CD4-positive, alpha-beta T cell treated with Interleukin-15 for 1 hour (primary cell): ENCODE data around the gene KRTAP5-1.
"Not testable (repeated sequence)": the region's sequence is repeated elsewhere in the genome, so short reads cannot be mapped to it uniquely, and the experiment has no call there.

ENCODE experiments used
- DNase-seq: peaks from one replicate; pipeline ENCODE4 v3.0.0-alpha.2; 2020

Gene KRTAP5-1

DNA sequence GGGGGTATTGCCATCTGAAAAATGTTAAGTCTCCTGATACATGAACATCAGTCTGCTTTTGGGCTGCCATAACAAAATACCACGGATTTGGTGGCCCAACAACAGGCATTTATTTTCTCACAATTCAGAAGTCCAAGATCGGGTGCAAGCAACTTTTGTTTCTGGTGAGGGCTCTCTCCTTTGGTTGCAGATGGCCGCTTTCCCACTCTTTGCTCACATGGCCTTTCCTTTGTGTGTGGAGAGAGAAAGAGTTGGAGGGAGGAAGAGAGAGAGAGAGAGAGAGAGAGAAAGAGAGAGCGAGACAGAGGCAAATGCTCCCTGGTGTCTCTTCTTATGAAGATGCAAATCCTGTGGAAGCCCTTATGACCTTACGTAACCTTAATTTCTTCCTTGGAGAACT is 15.5 kb upstream of the KRTAP5-1 start:
- no peak for DNase-seq

DNA sequence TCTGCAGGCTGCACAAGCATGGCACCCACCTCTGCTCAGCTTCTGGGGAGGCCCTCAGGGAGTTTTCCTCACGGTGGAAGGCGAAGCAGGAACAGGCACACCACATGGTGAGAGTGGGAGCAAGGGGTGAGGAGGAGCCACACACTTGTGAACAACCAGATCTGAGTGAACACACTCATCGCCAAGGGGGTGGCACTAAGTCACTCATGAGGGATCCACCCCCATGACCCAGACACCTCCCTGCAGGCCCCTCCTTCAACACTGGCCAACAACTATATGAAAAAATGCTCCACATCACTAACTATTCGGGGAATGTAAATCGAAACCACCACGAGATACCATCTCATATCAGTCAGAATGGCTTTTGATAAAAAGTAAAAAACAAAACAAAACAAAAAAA is 13.7 kb upstream of the KRTAP5-1 start:
- no peak for DNase-seq

DNA sequence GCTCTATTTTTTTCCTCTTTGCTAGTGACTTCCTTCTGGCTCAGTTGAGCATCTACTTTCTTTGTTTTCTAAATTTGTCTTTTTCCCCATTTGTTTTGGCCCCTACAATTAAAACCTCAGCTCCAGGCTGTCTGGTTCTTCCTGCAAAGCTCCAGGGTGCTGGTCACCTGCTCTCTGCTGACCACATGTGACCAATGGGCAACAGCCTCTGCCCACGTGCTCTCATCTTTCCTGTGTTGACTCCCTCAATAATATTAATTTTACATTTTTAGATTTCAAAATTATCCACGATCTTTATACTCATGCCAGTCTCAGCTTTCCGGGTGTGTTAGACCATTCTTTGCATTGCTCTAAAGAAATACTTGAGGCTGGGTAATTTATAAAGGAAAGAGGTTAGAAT is 13.3 kb upstream of the KRTAP5-1 start:
- not testable (repeated sequence) for DNase-seq

DNA sequence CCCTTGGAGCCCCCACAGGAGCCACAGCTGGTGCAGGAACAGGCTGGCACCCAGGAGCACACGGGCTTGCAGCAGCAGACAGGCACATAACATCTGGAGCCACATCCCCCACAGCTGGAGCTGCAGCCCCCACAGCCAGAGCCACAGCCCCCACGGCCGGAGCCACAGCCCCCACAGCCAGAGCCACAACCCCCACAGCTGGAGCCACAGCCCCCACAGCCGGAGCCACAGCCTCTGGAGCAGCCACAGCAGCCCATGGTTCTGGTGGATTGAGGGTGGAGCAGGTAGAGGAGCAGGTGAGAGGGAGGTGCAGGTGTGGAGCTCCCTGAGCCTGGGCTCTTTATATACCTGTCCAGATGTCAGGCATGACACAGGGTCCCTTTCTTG is 12.9 kb upstream of the KRTAP5-1 start, which contains the start of gene KRTAP5-2:
TSS of gene KRTAP5-2 (minus strand) at position 301 of the 387 bp plus-strand sequence. CDS start at position 257, 44 bp downstream.
- no peak for DNase-seq

DNA sequence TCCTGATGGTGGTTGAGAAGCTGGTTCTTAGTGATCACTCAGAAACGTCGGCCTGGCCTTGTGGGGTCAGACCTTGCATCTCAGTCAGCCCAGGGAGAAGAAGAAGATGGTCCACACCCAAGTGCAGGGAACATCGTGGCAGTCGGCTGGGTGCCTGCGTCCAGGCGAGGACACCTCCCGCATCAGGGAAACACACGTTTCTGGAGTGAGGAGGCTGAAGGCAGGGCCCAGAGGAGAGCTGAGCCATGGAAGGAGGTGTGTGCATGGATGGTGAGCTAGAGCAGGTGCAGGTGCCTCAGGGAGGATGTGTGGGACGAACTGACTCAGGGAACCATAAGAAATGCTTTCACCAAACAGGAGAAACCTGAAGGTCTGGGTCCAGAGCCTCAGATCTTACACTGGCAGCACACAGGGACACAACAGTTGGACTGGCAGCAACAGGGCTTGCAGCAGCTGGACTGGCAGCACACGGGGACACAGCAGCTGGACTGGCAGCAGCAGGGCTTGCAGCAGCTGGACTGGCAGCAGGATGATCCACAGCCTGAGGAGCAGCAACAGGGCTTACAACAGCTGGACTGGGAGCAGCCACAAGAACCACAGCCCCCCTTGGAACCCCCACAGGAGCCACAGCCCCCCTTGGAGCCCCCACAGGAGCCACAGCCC is 12.4 kb upstream of the KRTAP5-1 start:
- DNase-seq, result no peak

DNA sequence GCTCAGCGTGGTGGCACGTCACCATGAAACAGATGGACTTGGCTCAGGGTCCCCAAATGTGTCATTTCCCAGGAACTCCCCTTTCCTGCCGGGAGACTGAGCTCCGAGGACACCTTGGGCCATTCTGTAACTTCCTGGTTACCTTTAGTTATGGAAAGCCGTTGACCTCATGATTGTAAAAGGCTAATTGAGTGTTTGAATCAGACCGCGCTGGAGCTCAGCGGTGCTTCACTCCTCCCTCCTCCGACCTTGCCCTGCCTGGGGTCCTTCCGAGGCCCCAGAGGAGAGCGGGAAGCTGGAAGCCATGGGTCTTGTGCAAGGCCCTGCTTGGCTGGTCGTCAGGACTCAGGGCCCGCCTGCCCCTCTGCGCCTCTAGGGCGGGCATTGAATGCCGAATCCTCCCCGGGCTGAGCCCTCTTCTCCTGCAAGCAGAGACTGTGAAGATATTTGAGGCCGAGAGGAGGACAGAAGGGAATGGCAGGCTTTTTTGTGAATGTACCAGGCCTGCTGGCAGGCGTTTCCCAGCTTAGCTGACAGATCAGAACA is 11.6 kb upstream of the KRTAP5-1 start:
- DNase-seq, result not testable (repeated sequence)

DNA sequence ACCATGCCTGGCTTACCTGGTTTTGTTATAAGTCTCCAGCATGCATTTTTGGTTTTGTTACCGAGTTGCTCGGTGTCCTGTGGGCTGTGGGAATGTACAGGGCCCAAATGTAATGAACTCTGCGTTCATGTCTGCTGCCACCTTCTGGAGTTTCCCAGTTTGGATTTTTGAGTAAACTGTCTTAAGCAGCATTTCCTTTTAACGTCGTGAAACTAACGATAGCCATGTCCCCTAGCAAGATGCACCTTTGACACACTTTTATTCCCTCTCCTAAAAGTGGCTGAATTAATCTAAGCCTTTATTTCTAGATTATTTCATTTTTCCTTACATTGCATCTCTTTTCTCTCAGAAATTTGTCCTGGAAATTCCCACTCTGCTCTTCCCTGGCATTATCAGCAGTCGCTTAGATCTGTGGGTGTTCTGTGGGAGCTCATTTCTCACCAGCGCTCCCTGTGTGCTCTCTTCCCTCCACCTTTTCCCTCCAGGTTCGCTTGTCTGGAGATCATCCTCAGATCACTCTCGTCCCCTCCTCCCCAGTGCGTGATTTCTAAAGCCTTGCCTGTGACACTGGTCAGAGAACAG is 11.0 kb upstream of the KRTAP5-1 start:
- DNase-seq, result not testable (repeated sequence)

DNA sequence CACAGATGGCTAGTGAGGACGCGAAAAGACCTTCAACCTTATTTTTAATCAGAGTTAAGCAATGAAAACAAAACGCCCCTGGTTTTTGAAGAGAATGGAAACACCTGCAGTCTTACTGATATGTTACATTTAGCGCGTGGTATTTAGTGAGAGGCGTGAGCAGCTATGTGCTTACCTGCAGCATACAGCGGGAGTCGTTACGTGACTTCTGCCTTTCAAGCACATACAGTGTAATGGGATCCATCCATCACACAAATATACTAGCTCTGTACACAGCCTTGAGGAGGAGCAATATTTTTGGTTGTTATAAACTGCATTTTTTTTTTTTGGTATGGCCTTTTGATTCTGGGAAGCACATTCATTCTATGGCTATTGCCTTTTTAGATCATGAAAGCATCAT is 7.5 kb upstream of the KRTAP5-1 start:
- DNase-seq, result no peak

DNA sequence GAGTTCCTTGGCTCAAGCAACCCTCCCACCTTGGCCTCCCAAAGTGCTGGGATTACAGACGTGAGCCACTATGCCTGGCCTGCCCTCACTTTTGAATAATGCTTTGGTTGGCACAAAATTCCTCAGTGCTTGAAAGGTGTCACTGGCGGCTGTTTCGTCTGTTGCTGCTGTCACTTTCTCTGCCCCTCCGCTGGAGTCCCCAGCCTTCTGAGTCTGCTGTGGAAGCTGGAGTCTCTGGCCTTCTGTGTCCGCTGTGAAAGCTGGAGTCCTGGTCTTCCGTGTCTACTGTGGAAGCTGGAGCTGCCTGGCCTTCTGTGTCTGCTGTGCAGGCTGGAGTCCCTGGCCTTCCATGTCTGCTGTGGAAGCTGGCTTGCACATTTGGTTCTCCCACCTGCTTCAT is 4.9 kb upstream of the KRTAP5-1 start:
- no peak for DNase-seq

DNA sequence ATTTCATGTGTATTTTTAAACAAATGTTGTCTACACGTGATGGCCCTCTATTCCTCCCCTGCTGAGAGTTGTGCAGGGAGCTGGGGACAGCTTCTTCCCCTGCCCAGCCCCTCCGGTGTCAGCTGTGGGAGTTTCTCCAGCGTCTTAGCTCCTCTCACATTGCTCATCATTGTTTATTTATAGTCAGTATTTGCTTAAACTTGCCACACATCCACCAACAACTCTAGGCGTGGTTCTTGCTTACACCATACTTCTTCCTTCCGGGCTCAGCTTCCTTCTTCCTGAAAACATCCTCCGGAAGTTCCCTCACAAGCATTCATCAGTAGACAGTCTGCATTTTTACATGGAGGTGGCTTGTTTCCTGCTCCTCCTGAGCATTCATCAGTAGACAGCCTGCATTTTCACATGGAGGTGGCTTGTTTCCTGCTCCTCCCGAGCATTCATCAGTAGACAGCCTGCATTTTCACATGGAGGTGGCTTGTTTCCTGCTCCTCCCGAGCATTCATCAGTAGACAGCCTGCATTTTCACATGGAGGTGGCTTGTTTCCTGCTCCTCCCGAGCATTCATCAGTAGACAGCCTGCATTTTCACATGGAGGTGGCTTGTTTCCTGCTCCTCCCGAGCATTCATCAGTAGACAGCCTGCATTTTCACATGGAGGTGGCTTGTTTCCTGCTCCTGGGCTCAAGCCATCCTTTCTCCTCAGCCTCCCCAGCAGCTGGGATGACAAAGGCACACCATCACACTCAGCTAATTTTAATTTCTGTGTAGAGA is 4.3 kb upstream of the KRTAP5-1 start:
- peak; percentile 46 for DNase-seq

DNA sequence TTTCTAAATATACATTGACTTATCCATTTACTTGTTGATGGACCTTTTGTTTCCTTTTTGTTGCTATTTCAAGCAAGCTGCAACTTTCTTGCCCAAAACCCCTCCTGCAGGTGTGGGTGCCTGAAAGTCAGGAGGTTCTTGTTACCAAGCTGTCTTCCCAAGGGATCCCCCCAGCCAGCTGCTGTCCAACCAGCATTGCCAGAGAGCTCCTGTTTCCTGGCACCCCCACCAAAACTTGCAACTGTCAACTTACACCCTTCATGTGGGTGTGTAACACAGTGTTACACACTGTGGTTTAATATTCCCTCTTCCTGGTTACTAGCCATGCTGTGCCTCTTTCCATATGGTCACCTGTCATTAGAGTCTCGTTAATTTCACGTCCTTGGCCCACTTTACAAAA is 1.6 kb upstream of the KRTAP5-1 start:
- DNase-seq, result no peak

DNA sequence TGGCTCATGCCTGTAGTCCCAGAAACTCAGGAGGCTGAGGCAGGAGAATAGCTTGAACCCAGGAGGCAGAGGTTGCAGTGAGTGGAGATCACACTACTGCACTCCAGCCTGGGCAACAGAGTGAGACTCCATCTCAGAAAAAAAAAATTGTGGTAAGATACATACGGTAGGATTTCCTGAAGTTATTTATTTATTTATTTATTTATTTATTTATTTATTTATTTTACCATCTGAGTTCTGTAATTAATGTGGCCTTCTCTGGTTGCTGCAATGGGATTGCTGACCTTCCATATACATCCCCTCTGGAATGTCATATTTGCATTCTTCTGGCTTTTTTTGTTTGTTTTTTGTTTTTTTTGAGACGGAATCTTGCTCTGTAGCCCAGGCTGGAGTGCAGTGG is 2.2 kb downstream of the KRTAP5-1 start:
- not testable (repeated sequence) for DNase-seq

DNA sequence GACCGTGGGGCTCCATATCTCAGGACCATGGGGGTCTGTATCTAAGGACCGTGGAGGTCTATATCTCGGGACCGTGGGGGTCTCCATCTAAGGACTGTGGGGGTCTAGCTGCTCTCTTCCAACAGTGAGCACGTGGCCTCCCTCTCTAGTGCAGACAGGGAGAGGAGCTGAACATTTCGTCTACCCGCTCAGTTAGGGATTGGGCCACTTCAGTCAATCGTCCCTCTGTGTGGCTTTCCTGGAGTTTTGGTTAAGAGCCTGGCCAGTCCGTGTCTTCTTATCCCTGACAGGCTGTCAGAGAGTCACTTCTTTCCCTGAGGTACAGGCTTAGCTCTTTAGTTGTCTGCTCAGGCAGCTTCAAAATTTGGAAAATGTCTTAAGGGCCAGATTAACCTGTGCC is 3.1 kb downstream of the KRTAP5-1 start:
- DNase-seq, result no peak

DNA sequence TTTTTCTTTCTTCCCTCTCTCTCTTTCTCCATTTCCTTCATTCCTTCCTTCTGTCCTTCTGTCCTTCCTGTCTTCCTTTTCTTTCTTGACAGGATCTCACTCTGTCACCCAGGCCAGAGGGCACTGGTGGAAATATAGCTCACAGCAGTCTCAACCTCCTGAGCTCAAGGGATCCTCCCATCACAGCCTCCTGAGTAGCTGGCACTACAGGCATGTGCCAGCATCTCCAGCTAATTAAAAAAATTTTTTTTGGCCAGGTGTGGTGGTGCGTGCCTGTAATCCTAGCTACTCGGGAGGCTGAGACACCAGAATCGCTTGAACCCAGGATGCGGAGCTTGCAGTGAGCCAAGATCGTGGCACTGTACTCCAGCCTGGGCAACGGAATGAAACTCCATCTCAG is 8.3 kb downstream of the KRTAP5-1 start:
- DNase-seq, result no peak

DNA sequence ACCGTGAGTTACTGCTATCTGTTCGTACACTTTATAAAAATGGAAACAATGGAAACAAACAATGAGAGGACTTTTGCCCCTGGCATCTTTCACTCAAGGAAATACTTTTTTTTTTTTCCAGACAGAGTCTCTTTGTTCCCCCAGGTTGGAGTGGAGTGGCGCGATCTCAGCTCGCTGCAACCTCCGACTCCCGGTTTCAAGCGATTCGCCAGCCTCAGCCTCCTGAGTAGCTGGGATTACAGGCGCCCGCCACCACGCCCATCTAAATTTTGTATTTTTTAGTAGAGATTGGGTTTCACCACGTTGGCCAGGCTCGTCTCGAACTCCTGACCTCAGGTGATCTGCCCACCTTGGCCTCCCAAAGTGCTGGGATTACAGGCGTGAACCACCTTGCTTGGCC is 9.3 kb downstream of the KRTAP5-1 start:
- not testable (repeated sequence) for DNase-seq

DNA sequence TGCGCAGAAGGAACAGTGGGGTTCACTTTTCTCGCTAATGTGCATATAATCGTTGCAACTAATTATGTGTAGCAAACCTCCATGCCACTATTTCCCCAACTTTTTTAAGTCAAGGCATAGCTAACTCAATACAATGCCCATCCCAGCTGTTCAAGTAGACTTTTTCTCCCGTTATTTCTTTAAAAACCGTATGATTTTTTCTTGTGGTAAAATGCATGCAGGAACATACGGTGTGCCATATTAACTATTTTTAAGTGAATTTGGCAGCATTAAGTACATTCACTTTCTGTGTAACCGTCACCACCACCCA is 10.2 kb downstream of the KRTAP5-1 start:
- no peak for DNase-seq

DNA sequence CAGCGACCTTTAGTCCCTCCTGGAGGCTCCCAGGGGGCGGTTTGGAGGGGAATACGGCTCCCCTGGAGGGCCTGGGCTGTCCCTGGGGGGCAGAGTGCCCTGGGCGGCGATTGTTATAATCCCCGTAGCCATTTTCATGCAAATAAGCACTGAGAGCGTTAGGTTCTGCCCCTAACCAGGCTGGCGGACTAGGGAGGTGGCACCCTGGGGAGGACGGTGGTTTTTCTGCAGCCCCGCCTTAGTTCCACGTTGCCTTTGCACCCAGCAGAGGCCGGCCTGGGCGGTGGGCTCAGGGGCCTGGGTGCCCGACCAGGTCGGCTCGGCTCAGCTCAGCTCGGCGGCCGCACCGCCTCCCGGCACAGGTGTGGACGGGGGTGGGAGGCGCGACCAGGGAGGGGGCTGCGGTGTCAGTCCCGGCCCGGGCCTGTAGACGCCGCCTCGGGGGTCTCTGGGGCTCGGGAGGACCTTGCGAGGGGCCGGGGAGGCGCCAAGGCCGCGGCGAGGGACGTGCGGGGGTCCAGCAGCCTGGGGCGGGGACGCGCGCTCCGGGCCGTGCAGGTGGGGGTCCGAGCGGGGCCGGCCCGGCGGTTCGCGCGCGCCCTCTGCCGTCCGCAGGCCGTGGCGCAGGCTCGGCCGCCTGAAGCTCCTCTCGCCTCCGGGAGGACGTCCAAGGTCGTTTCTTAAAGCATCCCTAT is 10.7 kb downstream of the KRTAP5-1 start:
- DNase-seq, result peak; percentile 76

DNA sequence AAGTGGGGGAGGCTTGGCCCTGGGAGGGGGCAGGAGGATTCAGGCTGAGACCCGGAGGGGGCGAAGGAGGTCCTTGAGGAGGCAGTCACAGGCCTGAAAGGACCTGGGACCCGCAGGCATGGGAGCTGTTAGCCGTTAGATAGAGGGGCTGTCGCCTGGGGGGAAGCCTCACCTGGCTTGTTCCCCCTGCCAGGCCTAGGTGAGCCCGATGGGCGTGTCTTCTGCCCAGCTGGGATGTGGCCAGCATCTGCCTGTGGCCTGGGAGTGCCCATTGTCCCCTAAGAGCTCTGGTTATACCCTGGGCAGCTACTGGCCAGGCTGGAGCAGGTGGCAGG is 11.2 kb downstream of the KRTAP5-1 start:
- no peak for DNase-seq

DNA sequence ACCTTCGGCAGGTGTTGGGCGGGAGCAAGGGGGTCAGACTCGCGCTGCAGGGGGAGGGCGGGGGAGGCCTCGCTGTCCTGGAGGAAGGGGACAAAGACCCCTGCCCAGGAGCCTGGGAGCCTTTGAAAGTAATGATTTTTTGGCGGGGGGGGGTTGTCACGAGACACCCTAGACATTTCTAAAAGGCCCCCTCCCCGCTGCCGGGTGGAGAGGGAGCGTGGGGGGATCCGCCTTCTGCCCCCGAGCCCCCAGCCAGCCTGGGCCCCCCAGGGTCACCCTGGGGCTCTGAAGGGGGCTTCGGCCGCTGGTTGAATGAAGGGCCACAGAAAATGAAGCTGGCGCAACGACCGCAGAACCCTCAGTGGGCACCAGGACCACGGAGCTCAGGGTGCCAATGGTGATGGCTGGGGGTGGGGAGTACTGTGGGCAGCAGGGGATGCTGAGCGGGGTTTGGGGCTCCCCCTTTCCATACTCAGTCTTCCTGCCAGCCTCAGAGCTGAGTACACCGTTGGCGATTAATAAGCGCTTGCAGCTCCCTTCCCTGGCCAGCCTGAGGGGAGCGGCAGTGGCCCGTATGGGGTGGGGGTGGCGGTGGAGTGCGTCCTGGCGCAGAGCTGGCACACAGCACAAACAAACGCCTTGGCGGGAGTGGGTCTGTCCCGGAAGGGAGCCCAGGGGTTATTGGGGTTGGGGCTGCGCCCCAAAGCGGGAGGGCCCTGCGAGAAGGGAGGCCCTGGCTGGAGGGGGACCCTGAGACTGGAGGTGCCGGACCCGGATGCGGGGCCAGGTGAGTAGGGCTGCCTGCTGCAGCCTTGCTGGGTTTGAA is 11.8 kb downstream of the KRTAP5-1 start:
- no peak for DNase-seq

DNA sequence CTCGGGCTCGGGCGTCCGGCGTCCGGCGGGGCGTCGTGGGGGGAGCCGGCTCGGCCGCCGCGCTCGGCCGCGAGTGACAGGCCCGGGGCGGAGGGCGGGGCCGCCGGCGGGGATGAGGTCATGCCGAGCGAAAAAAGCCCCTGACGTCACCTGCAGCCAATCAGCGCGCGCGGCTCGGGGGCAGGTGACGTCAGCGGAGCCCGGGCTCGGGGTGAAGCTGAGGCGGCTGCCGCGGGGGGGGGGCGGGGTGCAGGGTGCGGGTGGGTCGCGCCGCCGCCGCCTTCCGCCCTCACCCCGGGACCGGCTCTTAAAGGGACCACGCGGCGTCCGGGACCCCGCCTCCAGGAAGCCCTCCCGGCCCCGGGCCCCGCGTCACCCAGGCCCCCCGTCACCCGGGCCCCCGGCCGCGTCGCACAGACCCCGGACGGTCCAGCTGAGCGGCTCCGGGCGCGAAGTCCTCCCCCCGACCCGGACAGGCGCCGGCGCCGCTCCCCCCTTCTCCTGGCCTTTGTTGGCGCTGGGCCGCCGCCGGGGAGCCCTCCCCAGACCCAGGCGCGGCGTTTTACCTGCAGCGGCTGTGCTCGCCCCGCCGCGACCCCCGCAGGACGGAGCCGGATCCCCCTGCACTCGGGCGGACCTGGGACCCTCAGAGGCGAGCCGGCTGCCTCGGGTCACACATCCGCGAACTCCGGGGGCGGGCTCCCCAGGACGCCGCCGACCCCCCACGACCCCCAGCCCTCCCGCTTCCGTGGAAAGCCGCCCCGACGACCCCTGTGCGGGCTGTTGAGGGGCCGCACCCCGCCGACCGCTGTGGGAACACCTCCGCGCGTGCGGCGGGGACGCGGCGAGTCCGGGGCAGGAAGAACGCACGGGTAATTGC is 12.6 kb downstream of the KRTAP5-1 start, which contains the start of gene DUSP8:
TSS of gene DUSP8 (minus strand) at position 75 of the 880 bp plus-strand sequence. CDS start 6,445 bp downstream, outside the sequence.
- DNase-seq, result peak; percentile 95

DNA sequence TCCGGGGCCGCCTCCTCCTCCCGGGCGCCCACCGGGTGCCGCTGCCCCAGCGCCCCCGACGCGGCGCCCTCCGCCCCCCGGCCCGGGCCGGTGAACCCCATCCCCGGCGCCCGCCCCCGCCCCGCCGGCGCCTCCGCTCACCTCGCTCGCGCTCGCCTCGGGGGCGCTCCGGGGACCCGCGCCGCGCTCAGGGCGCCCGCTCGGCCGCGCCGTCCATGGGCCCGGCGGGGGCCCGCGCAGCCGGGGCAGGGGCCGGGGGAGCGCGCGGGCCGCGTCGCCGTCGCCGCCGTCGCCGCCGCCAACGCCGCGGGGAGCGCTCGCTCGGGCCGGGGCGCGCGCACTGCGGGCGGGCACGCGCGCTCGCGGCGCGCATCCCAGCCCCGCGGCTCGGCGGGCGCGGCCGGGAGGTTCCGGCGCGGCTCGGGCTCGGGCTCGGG is 13.3 kb downstream of the KRTAP5-1 start:
- no peak for DNase-seq
